Measurements from ENCODE around the gene AGER.
"Not testable (repeated sequence)": the region's sequence is repeated elsewhere in the genome, so short reads cannot be mapped to it uniquely, and the experiment has no call there.

AGER gene

DNA sequence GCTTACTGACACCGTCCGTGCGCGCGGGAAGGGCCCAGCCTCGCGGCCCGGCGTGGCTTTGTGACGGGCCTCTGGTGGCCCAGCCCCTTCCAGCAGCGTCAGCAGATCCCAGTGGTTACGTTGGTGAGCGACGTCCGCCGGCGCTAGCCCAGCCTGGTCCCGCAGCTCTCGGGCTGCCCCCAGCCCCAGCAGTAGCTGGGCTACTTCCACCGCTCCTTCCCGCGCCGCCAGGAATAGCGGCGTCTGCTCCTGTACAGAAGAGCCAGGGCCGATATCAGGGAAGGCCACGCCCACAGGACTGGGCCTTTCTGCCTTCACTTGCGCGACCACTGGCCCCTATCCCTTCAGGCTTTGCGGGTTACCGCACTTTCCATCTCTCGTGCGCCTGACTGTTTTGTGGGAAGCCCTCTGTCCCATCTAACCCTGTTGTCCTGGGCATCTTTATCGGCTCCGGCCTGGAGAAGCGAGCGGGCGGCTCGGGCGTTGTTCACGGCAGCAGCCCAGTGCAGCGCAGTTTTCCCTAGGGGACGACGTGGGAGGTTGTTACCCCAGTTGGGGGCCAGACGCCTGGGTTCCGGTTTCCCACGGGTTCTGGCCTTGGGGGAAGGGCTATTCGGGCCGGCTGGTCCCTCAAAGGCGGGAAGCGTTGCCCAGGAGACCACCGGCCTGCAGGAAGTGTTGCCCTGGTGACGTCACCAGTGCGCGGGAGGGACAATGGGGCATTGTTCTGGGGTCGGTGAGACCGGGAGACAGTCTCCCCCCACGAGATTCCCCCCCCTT, 12.0 kb upstream of the AGER start:
- peak; percentile 82 for ATAC-seq (replicated peaks; ENCODE audit: extremely low read depth, poor library complexity, severe bottlenecking)
- Mint-ChIP-seq H3K36me3 (ENCODE audit: insufficient read depth) (peaks cover 25% of the 10 kb centered on the region), H3K4me3 (peak overlapping the region; percentile 98), H3K27ac (ENCODE audit: low read depth) (peak overlapping the region; percentile 98), H3K4me1 (peaks cover 58% of the 10 kb centered on the region), H3K9me3 (no peaks in the 10 kb centered on the region), H3K27me3 (no peaks in the 10 kb centered on the region)
- peak; percentile 42 to 44 for DNase-seq (ENCODE audit: low spot score in 2 of 2)

DNA sequence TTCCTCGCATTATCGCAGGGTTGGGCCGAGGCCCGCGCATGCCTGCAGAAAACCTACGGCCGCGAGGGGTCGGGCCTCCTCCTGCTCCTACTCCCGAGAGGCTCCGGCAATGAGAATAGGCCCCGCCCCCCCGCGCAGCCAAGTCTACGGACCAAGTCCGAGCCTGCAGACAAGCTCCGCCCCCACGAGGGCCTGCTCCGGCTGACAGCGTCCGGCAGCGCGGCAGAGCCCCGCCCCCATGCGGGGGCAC, 11.5 kb upstream of the AGER start:
- H3K4me1 Mint-ChIP-seq: peaks cover 61% of the 10 kb centered on the region
- no peaks in the 10 kb centered on the region for H3K9me3 Mint-ChIP-seq
- peak; percentile 96 to 98 for DNase-seq (ENCODE audit: low spot score in 2 of 2)
- peaks cover 25% of the 10 kb centered on the region for H3K36me3 Mint-ChIP-seq (ENCODE audit: insufficient read depth)
- H3K4me3 Mint-ChIP-seq: peak overlapping the region; percentile 98
- no peaks in the 10 kb centered on the region for H3K27me3 Mint-ChIP-seq
- peak; percentile 84 for ATAC-seq (replicated peaks; ENCODE audit: extremely low read depth, poor library complexity, severe bottlenecking)
- H3K27ac Mint-ChIP-seq (ENCODE audit: low read depth): peak overlapping the region; percentile 98

DNA sequence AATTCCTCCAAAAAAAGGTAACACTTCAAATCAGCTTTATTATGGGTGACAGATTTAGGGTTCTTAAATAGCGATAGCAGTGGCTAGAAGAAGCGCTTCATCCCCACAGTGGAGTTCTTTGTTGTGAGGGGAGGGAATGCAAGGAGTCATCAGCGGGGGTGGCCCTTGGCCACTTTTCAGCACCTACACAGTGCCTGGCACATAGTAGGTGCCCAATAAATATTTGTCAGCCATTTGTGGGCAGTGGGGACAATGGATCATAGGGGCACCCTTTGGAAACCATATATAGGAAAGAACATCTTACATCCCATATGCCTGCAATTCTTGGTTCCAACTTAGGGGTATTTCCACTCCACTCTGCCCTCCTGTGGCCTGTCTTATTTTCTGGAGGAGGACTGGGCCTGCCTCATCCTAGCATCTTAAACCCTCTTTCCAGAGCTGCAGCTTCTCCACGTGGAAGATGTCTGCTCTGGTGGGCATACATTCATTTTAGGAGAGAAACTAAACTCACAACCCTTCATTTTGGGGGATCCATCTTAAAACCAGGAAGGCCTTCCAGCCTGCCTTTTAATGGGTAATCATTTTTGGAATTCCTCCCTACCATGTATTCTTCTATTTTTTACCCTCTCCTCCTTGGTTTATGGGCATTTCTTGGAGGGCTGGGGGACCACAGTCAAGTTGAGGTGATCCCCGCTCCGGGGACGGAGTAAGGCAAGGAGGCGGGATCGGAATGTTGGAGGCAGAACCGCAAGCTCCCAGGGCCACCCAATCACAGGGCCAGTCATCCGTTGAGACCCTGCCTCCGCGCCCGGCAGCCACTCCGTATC, 11.0 kb upstream of the AGER start:
- Mint-ChIP-seq H3K4me3 (peak overlapping the region; percentile 98), H3K4me1 (peaks cover 61% of the 10 kb centered on the region), H3K9me3 (no peaks in the 10 kb centered on the region), H3K36me3 (ENCODE audit: insufficient read depth) (peaks cover 25% of the 10 kb centered on the region), H3K27me3 (no peaks in the 10 kb centered on the region), H3K27ac (ENCODE audit: low read depth) (peak overlapping the region; percentile 98)
- no peak for DNase-seq (ENCODE audit: low spot score in 2 of 2)
- peak; percentile 8 for ATAC-seq (replicated peaks; ENCODE audit: extremely low read depth, poor library complexity, severe bottlenecking)

DNA sequence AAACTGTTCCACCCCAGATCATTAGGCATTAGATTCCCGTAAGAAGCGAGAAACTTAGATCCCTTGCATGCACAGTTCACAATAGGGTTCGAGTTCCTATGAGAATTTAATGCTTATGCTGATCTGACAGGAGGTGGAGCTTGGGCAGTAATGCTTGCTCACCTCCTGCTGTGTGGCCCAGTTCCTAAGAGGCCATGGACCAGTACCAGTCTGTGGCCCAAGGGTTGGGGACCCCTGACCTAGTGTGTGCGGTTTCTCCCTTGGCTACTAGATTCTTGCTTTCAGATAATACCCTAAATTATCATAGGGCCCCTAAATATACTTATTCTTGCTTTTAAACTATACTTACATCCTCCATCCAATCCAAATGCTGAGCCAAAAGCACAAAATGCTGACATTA, 10.3 kb upstream of the AGER start:
- ATAC-seq (replicated peaks; ENCODE audit: extremely low read depth, poor library complexity, severe bottlenecking): no peak
- H3K27me3 Mint-ChIP-seq: no peaks in the 10 kb centered on the region
- H3K4me1 Mint-ChIP-seq: peaks cover 62% of the 10 kb centered on the region
- peak overlapping the region; percentile 98 for H3K4me3 Mint-ChIP-seq
- peaks cover 26% of the 10 kb centered on the region for H3K36me3 Mint-ChIP-seq (ENCODE audit: insufficient read depth)
- no peaks in the 10 kb centered on the region for H3K9me3 Mint-ChIP-seq
- no peak for DNase-seq (ENCODE audit: low spot score in 2 of 2)
- H3K27ac Mint-ChIP-seq (ENCODE audit: low read depth): no peak overlapping the region

DNA sequence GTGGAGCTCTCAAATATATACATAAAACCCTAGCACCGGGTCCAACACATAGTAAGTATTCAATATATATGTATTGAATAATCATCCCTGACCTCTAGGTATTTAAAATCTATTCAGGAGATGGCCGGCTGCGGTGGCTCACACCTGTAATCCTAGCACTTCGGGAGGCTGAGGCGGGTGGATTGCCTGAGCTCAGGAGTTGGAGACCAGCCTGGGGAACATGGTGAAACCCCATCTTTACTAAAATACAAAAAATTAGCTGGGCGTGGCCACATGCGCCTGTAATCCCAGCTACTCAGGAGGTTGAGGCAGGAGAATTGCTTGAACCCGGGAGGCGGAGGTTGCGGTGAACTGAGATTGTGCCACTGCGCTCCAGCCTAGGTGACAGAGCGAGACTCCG, 9.0 kb upstream of the AGER start:
- H3K27me3 Mint-ChIP-seq; DNase-seq (ENCODE audit: low spot score in 2 of 2); H3K9me3 Mint-ChIP-seq; ATAC-seq (replicated peaks; ENCODE audit: extremely low read depth, poor library complexity, severe bottlenecking): not testable (repeated sequence)
- Mint-ChIP-seq H3K4me3 (peak overlapping the region; percentile 98), H3K36me3 (ENCODE audit: insufficient read depth) (peaks cover 37% of the 10 kb centered on the region), H3K4me1 (peaks cover 73% of the 10 kb centered on the region), H3K27ac (ENCODE audit: low read depth) (peak overlapping the region; percentile 98)

GRCh38 chr6:32192608-32193039, 8.6 kb upstream of the AGER start, which contains the start of gene GPSM3:
Gene GPSM3 (minus strand): TSS chr6:32192643. CDS start chr6:32192513, 130 bp downstream.
- Mint-ChIP-seq H3K4me1 (peaks cover 76% of the 10 kb centered on the region), H3K9me3 (no peaks in the 10 kb centered on the region), H3K4me3 (peak within 1 kb of the TSS; percentile 98), H3K27me3 (no peaks in the 10 kb centered on the region), H3K36me3 (ENCODE audit: insufficient read depth) (peaks cover 41% of the 10 kb centered on the region), H3K27ac (ENCODE audit: low read depth) (peak within 1 kb of the TSS; percentile 98)
- ATAC-seq (replicated peaks; ENCODE audit: extremely low read depth, poor library complexity, severe bottlenecking) (no peak), DNase-seq (ENCODE audit: low spot score in 2 of 2) (peak in 1 of 2 donors; percentile 23)

- Mint-ChIP-seq H3K4me1 (peaks cover 81% of the 10 kb centered on the region), H3K9me3 (no peaks in the 10 kb centered on the region), H3K27ac (ENCODE audit: low read depth) (peak overlapping the region; percentile 98), H3K27me3 (no peaks in the 10 kb centered on the region), H3K36me3 (ENCODE audit: insufficient read depth) (peaks cover 47% of the 10 kb centered on the region), H3K4me3 (peak overlapping the region; percentile 98)
- DNase-seq (ENCODE audit: low spot score in 2 of 2) (no peak), ATAC-seq (replicated peaks; ENCODE audit: extremely low read depth, poor library complexity, severe bottlenecking) (no peak)
Measured at GRCh38 chr6:32191696-32192607, 7.9 kb upstream of the AGER start.

GRCh38 chr6:32190911-32191677, 7.0 kb upstream of the AGER start:
- no peak for DNase-seq (ENCODE audit: low spot score in 2 of 2)
- peaks cover 50% of the 10 kb centered on the region for H3K36me3 Mint-ChIP-seq (ENCODE audit: insufficient read depth)

GRCh38 chr6:32190054-32190851, 6.2 kb upstream of the AGER start, which contains the start of gene PBX2:
Gene PBX2 (minus strand): TSS chr6:32190202. CDS start chr6:32189915, 287 bp downstream.
- H3K4me3 Mint-ChIP-seq: peak within 1 kb of the TSS; percentile 98
- DNase-seq (ENCODE audit: low spot score in 2 of 2) (peak in 1 of 2 donors; percentile 47), ATAC-seq (replicated peaks; ENCODE audit: extremely low read depth, poor library complexity, severe bottlenecking) (peak; percentile 40)
- H3K9me3 Mint-ChIP-seq: no peaks in the 10 kb centered on the region
- H3K4me1 Mint-ChIP-seq: peaks cover 81% of the 10 kb centered on the region
- H3K27ac Mint-ChIP-seq (ENCODE audit: low read depth): peak within 1 kb of the TSS; percentile 98
- no peaks in the 10 kb centered on the region for H3K27me3 Mint-ChIP-seq
- H3K36me3 Mint-ChIP-seq (ENCODE audit: insufficient read depth): peaks cover 51% of the 10 kb centered on the region

More at GRCh38 chr6:32190911-32191677, 7.0 kb upstream of the AGER start:
- Mint-ChIP-seq H3K9me3 (no peaks in the 10 kb centered on the region), H3K4me1 (peaks cover 81% of the 10 kb centered on the region), H3K27ac (ENCODE audit: low read depth) (peak overlapping the region; percentile 98), H3K27me3 (no peaks in the 10 kb centered on the region), H3K4me3 (peak overlapping the region; percentile 98)
- ATAC-seq (replicated peaks; ENCODE audit: extremely low read depth, poor library complexity, severe bottlenecking): no peak

GRCh38 chr6:32189742-32190053, 5.6 kb upstream of the AGER start:
- Mint-ChIP-seq H3K4me3 (peak overlapping the region; percentile 98), H3K9me3 (no peaks in the 10 kb centered on the region), H3K4me1 (peaks cover 76% of the 10 kb centered on the region), H3K36me3 (ENCODE audit: insufficient read depth) (peaks cover 49% of the 10 kb centered on the region), H3K27ac (ENCODE audit: low read depth) (peak overlapping the region; percentile 98), H3K27me3 (no peaks in the 10 kb centered on the region)
- DNase-seq (ENCODE audit: low spot score in 2 of 2): no peak
- ATAC-seq (replicated peaks; ENCODE audit: extremely low read depth, poor library complexity, severe bottlenecking): no peak

DNA sequence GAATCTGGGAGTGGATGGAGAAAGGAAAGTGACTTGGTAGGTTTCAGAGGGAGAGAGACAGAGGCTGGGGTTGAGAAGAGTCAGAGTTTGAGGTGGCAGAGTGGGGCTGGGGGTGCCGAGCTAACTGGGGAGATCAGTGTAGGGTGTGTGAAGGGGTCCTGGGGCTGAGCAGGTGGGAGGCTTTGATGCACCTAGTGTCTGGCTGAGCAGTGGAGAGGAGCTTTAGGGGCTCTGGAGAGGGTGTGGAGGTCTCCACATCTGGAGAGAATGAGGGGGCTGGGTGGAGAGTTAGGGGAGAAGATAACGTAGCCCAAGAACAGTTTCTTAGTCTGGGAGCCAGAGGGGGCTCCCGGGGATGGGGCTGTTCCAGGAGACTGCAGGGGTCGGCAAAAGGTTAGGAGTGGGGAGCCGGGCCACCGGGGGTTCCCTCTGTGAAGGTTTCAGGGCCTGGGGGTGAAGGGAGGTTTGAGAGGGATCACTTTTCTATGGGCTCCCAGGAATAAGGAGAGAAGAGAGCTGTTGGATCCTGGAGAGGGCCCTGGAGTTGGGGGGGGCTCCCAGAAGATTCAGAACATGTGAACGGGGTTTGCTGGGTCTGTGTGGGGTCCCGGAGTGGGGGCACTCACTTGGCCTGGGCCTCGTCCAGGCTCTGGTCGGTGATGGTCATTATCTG, 5.2 kb upstream of the AGER start:
- Mint-ChIP-seq H3K4me1 (peaks cover 71% of the 10 kb centered on the region), H3K36me3 (ENCODE audit: insufficient read depth) (peaks cover 49% of the 10 kb centered on the region), H3K27me3 (no peaks in the 10 kb centered on the region), H3K9me3 (no peaks in the 10 kb centered on the region), H3K27ac (ENCODE audit: low read depth) (peak overlapping the region; percentile 98), H3K4me3 (peak overlapping the region; percentile 98)
- no peak for ATAC-seq (replicated peaks; ENCODE audit: extremely low read depth, poor library complexity, severe bottlenecking)
- DNase-seq (ENCODE audit: low spot score in 2 of 2): no peak

Measured in central memory CD8-positive, alpha-beta T cell (primary cell).